Prostate gland (tissue), 2 donors: ENCODE data around the gene NAALADL2.

Source experiments
- CTCF ChIP-seq, 4 experiments: fragments of 200-600 bp in 2 of 4; fragments of 450-650 bp in 2 of 4; sonication (generic) in 2 of 4; IDR thresholded peaks; 1 replicate in 3 of 4; 2 replicates in 1 of 4; pipeline ENCODE4 v1.5.1; 2016 to 2019; ENCODE audit warnings: antibody characterized with exemption in 4 of 4, mild to moderate bottlenecking in 2 of 4, moderate library complexity in 2 of 4
- POLR2A ChIP-seq: fragments of 450-650 bp; IDR thresholded peaks from one replicate; pipeline ENCODE4 v1.6.1; 2016; ENCODE audit warnings: antibody characterized with exemption, mild to moderate bottlenecking
- POLR2AphosphoS5 ChIP-seq: sonication (generic); formaldehyde crosslinking; IDR thresholded peaks from one replicate; pipeline ENCODE4 v1.6.1; 2017; ENCODE audit warnings: antibody characterized with exemption

DNA sequence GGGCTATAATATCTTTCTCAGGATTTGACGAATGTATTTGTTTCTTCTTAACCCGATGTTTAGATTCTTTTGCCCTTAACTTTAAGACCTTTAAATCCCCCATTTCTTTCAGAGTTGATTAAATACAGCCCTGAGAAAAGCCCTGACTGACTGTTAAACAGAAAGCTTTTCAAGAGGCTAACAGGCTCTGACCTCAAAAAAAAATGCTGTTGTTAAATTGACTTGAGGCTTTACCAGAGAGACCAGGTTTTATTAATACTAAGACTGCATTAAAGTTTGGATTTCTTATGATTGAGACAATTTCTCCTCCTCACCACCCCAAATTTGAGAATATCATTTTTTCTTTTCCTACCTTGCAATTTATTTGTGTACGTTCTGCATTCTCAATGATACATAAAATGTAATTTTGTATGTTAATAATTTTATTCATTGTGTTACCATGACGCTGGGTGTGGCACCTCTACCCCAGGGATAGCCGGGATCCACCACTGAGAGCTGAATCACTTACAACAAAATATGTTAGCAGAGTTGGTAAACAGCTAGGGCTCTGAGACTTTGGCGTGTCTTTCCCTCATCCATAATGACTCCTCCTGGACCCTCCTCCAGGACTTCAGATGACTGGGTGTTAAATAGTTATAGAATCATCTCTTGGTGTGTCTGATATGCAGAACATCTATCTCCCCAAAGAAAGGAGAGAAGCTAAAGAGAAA, 753.5 kb downstream of the NAALADL2 start:
- TF ChIP-seq CTCF (IDR thresholded peaks at IDR 0.05), result no peak
- no peak for TF ChIP-seq POLR2AphosphoS5
- no peak for TF ChIP-seq POLR2A
